ENCODE measurements around the gene ERCC5.

- TF ChIP-seq CTCF (IDR thresholded peaks at IDR 0.05; ENCODE audit: poor library complexity) (no peak), EZH2phosphoT487 (IDR thresholded peaks at IDR 0.05; ENCODE audit: low read depth, severe bottlenecking, unreplicated experiment) (no peak)
These were observed 6.4 kb upstream of the ERCC5 start for GRCh38 chr13:102839462-102839861.
